Ovary (tissue), 3 donors: ENCODE results near the gene ASIC2.

Experiments
- CTCF ChIP-seq, 3 donors: fragments of 450-650 bp in 2 of 3; fragments of 200-600 bp in 1 of 3; IDR thresholded peaks; one replicate each; pipeline versions ENCODE4 v1.5.1 to v1.8.0; 2016 to 2022; ENCODE audit warnings: antibody characterized with exemption in 3 of 3, mild to moderate bottlenecking in 1 of 3
- EP300 ChIP-seq: sonication (generic); formaldehyde crosslinking; IDR thresholded peaks from one replicate; pipeline ENCODE4 v1.6.1; 2017; ENCODE audit warnings: antibody characterized with exemption
- POLR2A ChIP-seq: fragments of 450-650 bp; IDR thresholded peaks from one replicate; pipeline ENCODE4 v1.6.1; 2017; ENCODE audit warnings: antibody characterized with exemption, mild to moderate bottlenecking, moderate library complexity
- donor health status: DM: no; HTN: no; CAD: no.

- no peak for TF ChIP-seq CTCF (IDR thresholded peaks at IDR 0.05)
- no peak for TF ChIP-seq POLR2A
- no peak for TF ChIP-seq EP300
These were observed 195.7 kb downstream of the ASIC2 start for GRCh38 chr17:33097411-33097810.
